Activated T-cell treated with anti-CD3 and anti-CD28 coated beads for 24 hours (primary cell): ENCODE data around the gene TXNRD3.
"Not testable (repeated sequence)": the region's sequence is repeated elsewhere in the genome, so short reads cannot be mapped to it uniquely, and the experiment has no call there.

Experiments used
- DNase-seq: peaks from one replicate; pipeline ENCODE4 v3.0.0-alpha.2; 2020; ENCODE audit warnings: low read depth

The TXNRD3 gene

GRCh38 chr3:126646674-126647073 lies 8.2 kb downstream of the TXNRD3 start:
- no peak for DNase-seq

DNA sequence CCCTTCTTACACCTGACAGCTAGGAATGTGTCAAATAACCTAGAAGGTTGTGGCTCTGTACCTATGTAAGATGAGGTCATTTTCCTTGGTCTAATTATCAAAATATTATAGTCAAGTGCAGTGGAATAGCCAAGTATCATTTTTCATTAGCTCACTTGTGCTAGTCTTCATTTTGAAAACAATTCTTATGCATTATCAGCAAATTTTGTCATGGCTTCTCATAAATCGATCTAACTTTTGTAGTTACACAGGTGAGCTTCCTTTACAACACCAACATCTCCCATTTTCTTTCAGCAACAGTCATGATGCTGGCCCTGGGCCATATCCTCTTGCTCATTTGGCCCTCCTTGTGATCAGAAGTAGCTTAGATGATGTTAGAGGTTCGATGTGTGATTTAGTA lies 10.3 kb downstream of the TXNRD3 start:
- no peak for DNase-seq

DNA sequence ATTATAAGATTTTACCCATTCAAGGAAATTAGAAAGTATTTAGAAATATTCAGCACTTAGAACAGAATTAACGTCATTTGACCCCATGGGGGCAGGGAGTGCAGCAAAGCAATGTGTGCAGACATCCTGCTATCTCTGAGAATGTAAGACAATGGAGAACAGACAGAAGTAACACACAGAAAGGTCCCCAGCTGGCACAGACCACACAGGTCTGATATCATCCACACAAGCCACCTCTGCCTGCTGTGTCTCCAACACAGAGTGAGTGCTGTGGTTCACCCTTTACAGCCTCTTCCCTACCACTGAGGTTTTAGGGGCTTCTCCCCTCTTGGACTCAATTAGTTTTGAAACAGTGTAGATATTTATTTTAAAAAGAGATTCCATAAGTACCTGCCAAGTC lies 16.1 kb downstream of the TXNRD3 start:
- no peak for DNase-seq

GRCh38 chr3:126636436-126636835 lies 18.5 kb downstream of the TXNRD3 start:
- no peak for DNase-seq

GRCh38 chr3:126634803-126635202 lies 20.1 kb downstream of the TXNRD3 start:
- DNase-seq = no peak

DNA sequence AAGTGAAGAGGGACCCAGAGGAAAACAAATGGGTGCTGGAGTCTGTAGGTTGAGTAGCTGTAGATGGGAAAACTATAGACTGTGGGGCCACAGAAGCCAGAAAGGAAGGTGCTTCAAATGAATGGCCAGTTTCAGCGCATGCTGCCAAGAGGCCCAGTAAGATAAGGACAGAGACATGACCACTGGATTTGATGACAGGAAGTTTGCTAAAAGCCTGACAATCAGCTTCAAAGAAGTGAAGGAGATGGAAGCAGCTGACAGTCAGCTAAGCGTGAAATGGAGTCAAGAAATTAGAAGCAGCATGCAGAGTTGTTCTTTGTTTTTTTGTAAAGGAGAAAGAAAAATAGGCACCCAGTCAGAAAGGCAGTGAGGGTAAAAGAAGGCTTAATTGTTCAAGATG lies 24.9 kb downstream of the TXNRD3 start:
- DNase-seq = no peak

DNA sequence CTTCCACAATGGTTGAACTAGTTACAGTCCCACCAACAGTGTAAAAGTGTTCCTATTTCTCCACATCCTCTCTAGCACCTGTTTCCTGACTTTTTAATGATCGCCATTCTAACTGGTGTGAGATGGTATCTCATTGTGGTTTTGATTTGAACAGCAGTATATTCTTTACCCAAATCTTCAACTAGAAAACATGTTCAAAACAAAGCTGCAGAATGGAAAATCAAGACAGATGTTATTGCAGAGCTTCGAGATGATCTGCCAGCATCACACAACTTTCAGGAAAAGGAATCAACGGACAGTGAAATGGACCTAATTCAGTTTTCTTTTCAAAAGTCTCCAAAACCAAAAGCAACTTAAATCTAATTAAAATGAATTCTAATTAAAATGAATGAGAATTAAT lies 29.2 kb downstream of the TXNRD3 start:
- not testable (repeated sequence) for DNase-seq

DNA sequence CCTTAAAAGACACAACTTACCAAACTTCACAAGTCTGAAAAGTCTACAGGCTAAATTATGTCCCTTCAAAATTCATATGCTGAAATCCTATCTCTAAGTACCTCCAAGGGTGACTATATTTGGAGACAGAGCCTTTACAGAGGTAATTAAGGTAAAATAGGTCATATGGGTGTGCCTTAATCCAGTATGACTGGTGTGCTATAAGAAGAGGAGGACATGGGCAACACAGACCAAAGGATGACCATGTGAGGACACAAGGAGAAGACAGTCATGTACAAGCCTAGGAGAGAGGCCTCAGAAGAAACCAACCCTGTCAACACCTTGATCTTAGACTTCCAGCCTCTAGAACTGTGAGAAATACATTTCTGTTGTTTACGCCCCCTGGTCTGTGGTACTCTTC lies 32.2 kb downstream of the TXNRD3 start:
- no peak for DNase-seq

- DNase-seq = no peak
These were observed 33.1 kb downstream of the TXNRD3 start for GRCh38 chr3:126621627-126622345.

- DNase-seq = no peak
These were observed 33.8 kb downstream of the TXNRD3 start for GRCh38 chr3:126621171-126621570.

- DNase-seq = no peak
These were observed 34.2 kb downstream of the TXNRD3 start for GRCh38 chr3:126620738-126621137.

- no peak for DNase-seq
These were observed 36.2 kb downstream of the TXNRD3 start for GRCh38 chr3:126618760-126619159.

- no peak for DNase-seq
These were observed 36.9 kb downstream of the TXNRD3 start for GRCh38 chr3:126618021-126618420.

- DNase-seq = no peak
These were observed 37.4 kb downstream of the TXNRD3 start for GRCh38 chr3:126617571-126617970.

GRCh38 chr3:126616931-126617330 lies 38.0 kb downstream of the TXNRD3 start:
- DNase-seq = no peak

- no peak for DNase-seq
These were observed 41.3 kb downstream of the TXNRD3 start for GRCh38 chr3:126613479-126614188.

- no peak for DNase-seq
These were observed 42.3 kb downstream of the TXNRD3 start for GRCh38 chr3:126612479-126613205.

GRCh38 chr3:126609909-126610308 lies 45.0 kb downstream of the TXNRD3 start:
- DNase-seq = no peak

DNA sequence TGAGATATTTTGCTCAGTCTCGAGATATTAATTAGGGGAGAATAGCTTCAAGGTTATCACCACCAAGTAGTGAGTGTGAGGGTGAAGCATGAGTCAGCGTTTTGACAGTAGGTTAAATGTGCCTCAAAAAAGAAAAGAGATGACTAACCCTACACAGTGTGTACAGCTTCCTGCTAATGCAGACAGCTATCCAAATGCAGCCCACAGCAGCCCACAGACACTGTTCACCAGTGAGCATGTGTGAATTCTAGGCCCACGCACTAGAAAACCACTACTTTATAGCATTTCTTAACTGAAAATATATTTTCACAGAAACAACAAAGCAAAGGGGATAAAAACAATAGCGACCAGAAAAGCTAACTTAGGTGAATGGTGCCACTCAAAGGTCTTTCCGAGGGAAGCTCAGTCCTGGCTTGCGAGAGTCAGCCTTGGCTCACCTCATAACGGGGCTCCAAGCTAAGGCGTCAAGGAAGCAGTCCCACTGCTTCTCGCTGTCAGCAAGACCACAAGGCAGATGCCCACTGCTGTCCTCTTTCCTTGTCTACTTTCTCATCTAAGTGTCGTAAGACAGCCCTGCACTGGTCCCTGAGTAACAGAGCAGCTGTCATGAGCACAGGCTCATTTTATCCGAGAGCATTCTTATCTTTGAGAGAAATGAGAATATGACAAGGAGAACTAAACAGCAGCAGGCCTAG lies 47.6 kb downstream of the TXNRD3 start:
- no peak for DNase-seq

GRCh38 chr3:126606001-126606400 lies 48.9 kb downstream of the TXNRD3 start:
- DNase-seq = no peak

GRCh38 chr3:126604691-126605090 lies 50.2 kb downstream of the TXNRD3 start:
- DNase-seq = no peak

GRCh38 chr3:126599101-126599500 lies 55.8 kb downstream of the TXNRD3 start:
- DNase-seq = no peak
